Cardiac muscle cell (in vitro differentiated cells and primary cell): ENCODE measurements around the gene SUPT6H. TPM values are rescaled to one million over a fixed set of nuclear protein-coding genes. Genes with fewer than 3 reads are reported as not detected.

Source experiments
- DNase-seq, 2 donors: peaks; one replicate each; pipeline versions ENCODE4 v3.0.0 to v3.0.0-alpha.2; 2010 to 2017; ENCODE audit warnings: low read depth in 1 of 2, low spot score in 1 of 2
- H3K27ac ChIP-seq: fragments of 200-600 bp; sonication (generic); 2 replicates; pipeline ENCODE4 v1.5.1; 2016
- H3K27me3 ChIP-seq: fragments of 200-600 bp; sonication (generic); 2 replicates; pipeline ENCODE4 v1.6.0; 2016; ENCODE audit warnings: control low read depth
- H3K36me3 ChIP-seq: fragments of 200-600 bp; sonication (generic); 2 replicates; pipeline ENCODE4 v1.5.1; 2016; ENCODE audit warnings: control low read depth
- H3K4me1 ChIP-seq: fragments of 200-600 bp; sonication (generic); 2 replicates; pipeline ENCODE4 v1.8.1; 2017; ENCODE audit warnings: low read depth, mild to moderate bottlenecking, mixed run types
- H3K4me3 ChIP-seq: fragments of 200-600 bp; sonication (generic); 2 replicates; pipeline ENCODE4 v1.5.1; 2016; ENCODE audit warnings: mild to moderate bottlenecking
- H3K9me3 ChIP-seq: fragments of 200-600 bp; sonication (generic); 2 replicates; pipeline ENCODE4 v1.5.1; 2017; ENCODE audit warnings: low read depth, mild to moderate bottlenecking, control low read depth
- polyA plus RNA-seq: library from polyadenylated mRNA; unstranded; fragments of >200 nt; fragmentation: Nextera tagmentation; extraction: Ambion mirVana; gene quantifications from 2 replicates; pipeline ENCODE4 v1.2.1, GENCODE V29; 2016
- total RNA-seq: library from RNA; depleted of rRNA; stranded (reverse); fragments of >200 nt; gene quantifications from 2 replicates; pipeline ENCODE4 v1.2.3, GENCODE V29; 2016
- TF ChIP-seq, protein P1 (sequence below): IDR thresholded peaks from 2 replicates; pipeline ENCODE4 v1.5.1; 2012; ENCODE audit warnings: low read depth, mild to moderate bottlenecking, low read length

SUPT6H gene
- total and polyA plus RNA-seq, 2 experiments from 2014 or later: 29.7 to 67.8 TPM

DNA sequence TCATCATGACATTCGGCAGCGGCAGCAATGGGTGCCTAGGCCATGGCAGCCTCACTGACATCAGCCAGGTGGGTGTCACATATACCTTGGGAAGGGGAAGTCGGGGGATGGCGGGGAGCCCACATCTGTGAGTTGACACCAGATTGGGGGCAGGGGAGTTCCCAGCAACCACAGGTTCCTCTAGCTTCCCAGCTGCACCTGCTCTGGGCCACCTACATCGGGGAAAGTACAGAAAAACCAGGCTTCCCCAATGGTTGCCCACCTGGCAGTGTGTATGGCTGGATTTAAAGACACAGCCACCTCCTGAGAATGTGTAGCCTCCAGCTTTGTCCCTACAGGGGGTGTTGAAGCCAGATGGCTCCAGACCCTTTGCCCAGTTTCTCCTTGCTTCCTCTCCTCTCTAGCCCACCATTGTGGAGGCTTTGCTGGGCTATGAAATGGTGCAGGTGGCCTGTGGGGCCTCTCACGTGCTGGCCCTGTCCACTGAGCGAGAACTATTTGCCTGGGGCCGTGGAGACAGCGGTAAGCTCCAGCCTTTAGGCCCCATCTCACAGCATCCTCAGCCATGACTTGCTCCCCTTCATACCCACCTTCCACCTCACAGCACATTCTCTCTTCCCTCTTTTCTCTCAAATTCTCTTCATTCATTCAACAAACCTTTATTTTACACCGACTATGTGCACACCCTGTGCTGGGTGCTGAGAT is 76.8 kb downstream of the SUPT6H start:
- no peak overlapping the region for H3K27ac ChIP-seq
- TF ChIP-seq, protein P1, sequence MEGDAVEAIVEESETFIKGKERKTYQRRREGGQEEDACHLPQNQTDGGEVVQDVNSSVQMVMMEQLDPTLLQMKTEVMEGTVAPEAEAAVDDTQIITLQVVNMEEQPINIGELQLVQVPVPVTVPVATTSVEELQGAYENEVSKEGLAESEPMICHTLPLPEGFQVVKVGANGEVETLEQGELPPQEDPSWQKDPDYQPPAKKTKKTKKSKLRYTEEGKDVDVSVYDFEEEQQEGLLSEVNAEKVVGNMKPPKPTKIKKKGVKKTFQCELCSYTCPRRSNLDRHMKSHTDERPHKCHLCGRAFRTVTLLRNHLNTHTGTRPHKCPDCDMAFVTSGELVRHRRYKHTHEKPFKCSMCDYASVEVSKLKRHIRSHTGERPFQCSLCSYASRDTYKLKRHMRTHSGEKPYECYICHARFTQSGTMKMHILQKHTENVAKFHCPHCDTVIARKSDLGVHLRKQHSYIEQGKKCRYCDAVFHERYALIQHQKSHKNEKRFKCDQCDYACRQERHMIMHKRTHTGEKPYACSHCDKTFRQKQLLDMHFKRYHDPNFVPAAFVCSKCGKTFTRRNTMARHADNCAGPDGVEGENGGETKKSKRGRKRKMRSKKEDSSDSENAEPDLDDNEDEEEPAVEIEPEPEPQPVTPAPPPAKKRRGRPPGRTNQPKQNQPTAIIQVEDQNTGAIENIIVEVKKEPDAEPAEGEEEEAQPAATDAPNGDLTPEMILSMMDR: no peak
- no peaks in the 10 kb centered on the region for H3K9me3 ChIP-seq
- DNase-seq: no peak
- H3K4me1 ChIP-seq: no peaks in the 10 kb centered on the region
- no peak overlapping the region for H3K4me3 ChIP-seq
- H3K27me3 ChIP-seq: no peaks in the 10 kb centered on the region
- H3K36me3 ChIP-seq: no peaks in the 10 kb centered on the region

DNA sequence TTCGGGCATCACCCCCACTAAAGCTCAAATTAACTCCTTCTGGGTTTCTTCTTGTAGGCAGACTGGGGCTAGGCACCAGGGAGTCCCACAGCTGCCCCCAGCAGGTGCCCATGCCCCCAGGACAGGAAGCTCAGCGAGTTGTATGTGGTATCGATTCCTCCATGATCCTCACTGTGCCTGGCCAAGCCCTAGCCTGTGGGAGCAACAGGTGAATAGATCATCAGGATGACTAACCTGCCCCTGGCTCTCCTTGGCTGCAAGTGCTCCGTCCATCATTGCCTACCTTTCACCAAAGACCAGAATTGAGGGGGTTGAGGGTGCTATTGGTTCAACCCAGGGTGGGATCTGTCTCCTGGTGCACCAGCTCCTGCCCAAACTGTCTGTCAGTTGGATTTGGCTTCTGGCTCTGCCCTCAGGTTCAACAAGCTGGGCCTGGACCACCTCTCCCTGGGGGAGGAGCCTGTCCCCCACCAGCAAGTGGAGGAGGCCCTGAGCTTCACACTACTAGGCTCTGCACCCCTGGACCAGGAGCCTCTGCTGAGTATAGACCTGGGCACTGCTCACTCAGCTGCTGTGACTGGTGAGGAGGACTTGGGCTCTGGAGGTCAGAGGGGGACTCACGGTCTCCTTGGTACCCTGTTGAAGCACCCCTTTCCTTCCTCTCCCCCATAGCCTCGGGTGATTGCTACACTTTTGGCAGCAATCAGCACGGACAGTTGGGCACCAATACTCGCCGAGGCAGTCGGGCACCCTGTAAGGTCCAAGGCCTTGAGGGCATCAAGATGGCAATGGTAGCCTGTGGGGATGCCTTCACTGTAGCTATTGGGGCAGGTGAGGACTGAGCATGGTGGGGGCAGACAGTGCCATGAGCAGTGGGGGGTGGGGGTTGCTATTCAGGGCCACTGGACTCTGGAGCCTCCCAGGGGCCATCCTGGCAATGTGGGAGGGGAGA is 78.7 kb downstream of the SUPT6H start:
- no peaks in the 10 kb centered on the region for H3K36me3 ChIP-seq
- H3K27ac ChIP-seq: no peak overlapping the region
- H3K9me3 ChIP-seq: no peaks in the 10 kb centered on the region
- TF ChIP-seq, protein P1: no peak
- no peaks in the 10 kb centered on the region for H3K27me3 ChIP-seq
- H3K4me1 ChIP-seq: peaks cover 5% of the 10 kb centered on the region
- no peak for DNase-seq
- H3K4me3 ChIP-seq: no peak overlapping the region

DNA sequence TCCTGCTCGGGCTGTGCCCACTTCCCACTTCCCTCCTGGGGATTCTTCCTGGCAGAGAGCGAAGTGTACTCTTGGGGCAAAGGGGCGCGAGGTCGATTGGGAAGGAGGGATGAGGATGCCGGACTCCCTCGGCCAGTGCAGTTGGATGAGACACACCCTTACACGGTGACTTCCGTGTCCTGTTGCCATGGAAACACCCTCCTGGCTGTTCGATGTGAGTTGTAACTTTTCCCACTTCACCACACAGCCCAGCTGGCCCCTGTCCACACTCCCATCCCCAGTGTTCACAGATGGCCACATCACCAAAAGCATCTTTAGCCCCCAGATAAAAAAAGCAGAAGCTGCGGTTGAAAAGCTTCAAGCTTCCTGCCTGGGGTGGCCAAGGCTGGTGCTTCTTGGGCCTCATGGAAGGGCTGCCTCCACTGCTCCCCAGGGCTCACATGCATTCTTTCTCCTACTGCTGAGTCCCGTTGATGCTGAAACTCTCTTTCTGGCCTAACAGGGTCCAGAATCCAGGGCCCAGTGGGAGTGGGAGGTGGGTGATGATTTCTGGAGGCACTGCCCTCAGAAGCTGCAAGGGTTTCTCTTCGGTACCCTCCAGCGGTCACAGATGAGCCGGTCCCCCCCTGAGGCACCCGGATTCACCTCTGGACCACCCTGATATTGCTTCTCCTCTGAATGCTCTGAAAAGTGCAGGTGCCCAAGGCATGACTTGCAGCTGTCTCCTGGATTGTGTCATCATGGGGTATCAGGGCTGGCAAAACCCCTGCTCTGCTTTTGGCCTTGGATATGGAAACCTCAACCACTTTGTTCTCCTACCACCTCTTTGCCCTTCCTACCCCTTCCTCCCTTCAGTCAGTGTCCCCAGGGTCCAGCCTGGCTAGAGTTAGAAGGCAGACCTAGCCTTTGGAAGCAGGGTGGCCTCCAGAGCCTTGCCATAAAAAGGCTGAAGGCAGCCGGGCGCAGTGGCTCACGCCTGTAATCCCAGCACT is 79.6 kb downstream of the SUPT6H start:
- DNase-seq: no peak
- H3K4me3 ChIP-seq: no peak overlapping the region
- TF ChIP-seq, protein P1: no peak
- no peaks in the 10 kb centered on the region for H3K36me3 ChIP-seq
- H3K27ac ChIP-seq: no peak overlapping the region
- H3K4me1 ChIP-seq: peaks cover 15% of the 10 kb centered on the region
- H3K9me3 ChIP-seq: no peaks in the 10 kb centered on the region
- H3K27me3 ChIP-seq: no peaks in the 10 kb centered on the region

DNA sequence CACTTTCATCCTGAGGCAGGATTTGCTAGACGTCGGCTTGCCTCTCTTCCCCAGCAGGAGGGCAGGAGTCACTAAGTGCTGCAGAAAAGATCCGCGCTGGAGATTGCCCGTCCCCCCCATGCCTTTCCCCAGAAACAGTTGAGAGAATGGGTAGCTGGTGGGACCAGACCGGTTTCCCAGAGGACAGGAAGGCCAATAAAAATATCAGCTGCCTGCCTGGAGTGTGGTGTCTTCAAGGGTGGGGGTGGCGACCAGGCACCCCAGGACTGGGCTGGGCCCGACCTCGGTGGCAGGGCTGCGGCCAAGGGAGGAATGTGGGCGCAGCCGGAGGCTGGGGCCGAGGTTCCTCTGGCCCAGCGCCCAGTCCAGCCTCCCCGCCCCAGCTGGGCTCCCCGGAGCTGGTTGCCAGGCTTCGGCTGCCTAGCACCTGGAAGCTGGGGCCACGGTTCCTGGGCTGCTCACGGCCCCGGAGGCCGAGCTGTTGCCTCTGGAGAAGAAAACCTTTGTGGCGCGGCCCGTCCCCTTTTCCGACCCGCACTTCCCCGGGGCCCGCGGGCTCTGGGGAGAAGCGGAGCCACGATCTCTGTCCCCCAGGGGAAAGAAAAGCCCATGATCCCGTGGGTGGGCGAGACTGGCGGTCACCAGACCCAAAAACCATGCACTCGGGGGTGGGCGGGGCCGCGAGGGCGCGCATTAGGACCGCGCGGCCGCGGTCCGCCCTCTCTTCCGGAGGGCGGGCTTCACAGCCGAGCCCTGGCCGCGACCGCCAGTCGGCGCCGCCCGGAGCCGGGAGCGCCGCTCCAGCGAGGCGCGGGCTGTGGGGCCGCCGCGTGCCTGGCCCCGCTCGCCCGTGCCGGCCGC is 81.5 kb downstream of the SUPT6H start, which contains the start of gene TRAF4:
Gene TRAF4, plus strand, starts transcription at position 769 of the 861 bp plus-strand sequence. CDS start 102 bp downstream, outside the sequence.
- Histone ChIP-seq H3K9me3 (no peaks in the 10 kb centered on the region), H3K36me3 (peaks cover 10% of the 10 kb centered on the region), H3K4me1 (peaks cover 15% of the 10 kb centered on the region), H3K4me3 (peak within 1 kb of the TSS; percentile 88), H3K27me3 (no peaks in the 10 kb centered on the region), H3K27ac (peak within 1 kb of the TSS; percentile 99)
- TF ChIP-seq, protein P1: no peak
- DNase-seq: peak; percentile 87 to 90
